PC-9 (cell line): ENCODE data around the gene PSMB9. TPM values are rescaled to one million over a fixed set of nuclear protein-coding genes. Genes with fewer than 3 reads are reported as not detected.

Experiments used
- BruUV-seq: library from RNA; stranded (reverse); fragments of 400-500 nt; replicated peaks from 2 replicates; lab custom pipeline; 2021; lab: Mats Ljungman, UMichigan
- CTCF ChIA-PET: fragments of 300-600 bp; sonication (Branson Sonifier 250); formaldehyde crosslinking; loops from one replicate; lab custom pipeline; 2022; ENCODE audit warnings: antibody characterized with exemption; lab: Charles Lee
- POLR2A ChIA-PET: fragments of 300-600 bp; sonication (Branson Sonifier 250); formaldehyde crosslinking; loops from one replicate; lab custom pipeline; 2022; ENCODE audit warnings: antibody characterized with exemption; ENCODE audit not compliant: unreplicated experiment; lab: Charles Lee
- DNase-seq, 2 experiments: peaks; one replicate each; pipeline versions ENCODE4 v3.0.0 to v3.0.0-alpha.2; 2015 to 2022; ENCODE audit warnings: mixed read lengths in 1 of 2
- H2AFZ ChIP-seq: fragments of 200-600 bp; sonication (generic); 2 replicates; pipeline ENCODE4 v1.8.1; 2017; ENCODE audit warnings: antibody characterized with exemption
- H3F3A ChIP-seq: fragments of 200-600 bp; sonication (generic); 2 replicates; pipeline ENCODE4 v1.8.1; 2017; ENCODE audit warnings: antibody characterized with exemption, mild to moderate bottlenecking, low read depth; ENCODE audit not compliant: insufficient read depth
- H3K27ac ChIP-seq: fragments of 200-600 bp; sonication (generic); 2 replicates; pipeline ENCODE4 v1.6.1; 2016; ENCODE audit warnings: mixed run types
- H3K27me3 ChIP-seq: fragments of 200-600 bp; sonication (generic); 2 replicates; pipeline ENCODE4 v1.6.1; 2016; ENCODE audit warnings: low read depth, mixed run types; ENCODE audit not compliant: insufficient read depth
- H3K36me3 ChIP-seq: fragments of 200-600 bp; sonication (generic); 2 replicates; pipeline ENCODE4 v1.6.1; 2016; ENCODE audit warnings: low read depth, mixed run types
- H3K4me1 ChIP-seq: fragments of 200-600 bp; sonication (generic); replicated peaks from 2 replicates; pipeline ENCODE4 v1.6.1; 2016; ENCODE audit warnings: mixed run types; ENCODE audit not compliant: insufficient read depth
- H3K4me2 ChIP-seq: fragments of 200-600 bp; sonication (generic); 2 replicates; pipeline ENCODE4 v1.6.1; 2017; ENCODE audit warnings: mixed run types
- H3K4me3 ChIP-seq: fragments of 200-600 bp; sonication (generic); 2 replicates; pipeline ENCODE4 v1.6.1; 2016; ENCODE audit warnings: mixed run types
- H3K79me2 ChIP-seq: fragments of 200-600 bp; sonication (generic); 2 replicates; pipeline ENCODE4 v1.6.1; 2017; ENCODE audit warnings: low read depth, mixed run types
- H3K9me2 ChIP-seq: fragments of 200-600 bp; sonication (generic); 2 replicates; pipeline ENCODE4 v1.8.1; 2017; ENCODE audit warnings: mild to moderate bottlenecking; ENCODE audit not compliant: insufficient read depth
- H3K9me3 ChIP-seq: fragments of 200-600 bp; sonication (generic); 2 replicates; pipeline ENCODE4 v1.8.1; 2016; ENCODE audit warnings: low read depth; ENCODE audit not compliant: insufficient read depth
- H4K20me1 ChIP-seq: fragments of 200-600 bp; sonication (generic); 2 replicates; pipeline ENCODE4 v1.8.1; 2017; ENCODE audit not compliant: insufficient read depth
- CTCF ChIP-seq: fragments of 200-600 bp; sonication (generic); conservative IDR thresholded peaks from 2 replicates; pipeline ENCODE4 v1.6.1; 2017; ENCODE audit warnings: mixed run types, antibody characterized with exemption, mild to moderate bottlenecking, moderate library complexity
- EZH2 ChIP-seq: fragments of 200-600 bp; sonication (generic); IDR thresholded peaks from 2 replicates; pipeline ENCODE4 v1.8.0; 2017; ENCODE audit warnings: antibody characterized with exemption, low read depth
- intact Hi-C: fragments of 100-400 bp; cut with micrococcal nuclease; formaldehyde crosslinking; loops from one replicate; pipeline ENCODE4 v1.10.0; 2022; ENCODE audit not compliant: unreplicated experiment
- total RNA-seq: library from RNA; stranded (reverse); gene quantifications from 2 replicates; pipeline ENCODE4 v1.2.3, GENCODE V29; 2021

Gene PSMB9
- total RNA-seq, 1 experiment from 2014 or later: 37.6 TPM

- H3K9me2 ChIP-seq: no peaks in the 10 kb centered on the region
- intact Hi-C loops: loop anchor here (2.0 kb wide), 1 partner anchor 145 kb away; no protein-coding TSS in a partner anchor
- peaks cover 14% of the 10 kb centered on the region for H3K4me1 ChIP-seq
- no peak overlapping the region for H3K27ac ChIP-seq
- ChIA-PET POLR2A (interaction anchor here (0.6 kb wide), 1 partner anchor 66 kb away, joined by 3 read pairs; no protein-coding TSS in a partner anchor), CTCF (interaction anchor here (0.5 to 2.7 kb wide), 9 partner anchors 11 to 333 kb away, joined by 3 to 49 read pairs (median 5); partner anchors contain the start of genes PSMB9 and TAP1)
- H3K4me2 ChIP-seq: no peak overlapping the region
- no peak for DNase-seq
- H3K27me3 ChIP-seq: no peaks in the 10 kb centered on the region
- no peaks in the 10 kb centered on the region for H3K9me3 ChIP-seq
- H3K36me3 ChIP-seq: no peaks in the 10 kb centered on the region
- 0 out of 2 replicates have a peak, but pooled peaks cover 9% of the 10 kb centered on the region for H3F3A ChIP-seq
- H4K20me1 ChIP-seq: no peaks in the 10 kb centered on the region
- no peaks in the 10 kb centered on the region for H3K79me2 ChIP-seq
- no peak overlapping the region for H2AFZ ChIP-seq
- BruUV-seq: no TSS peak
- no peak for TF ChIP-seq EZH2
- no peak for TF ChIP-seq CTCF
- H3K4me3 ChIP-seq: no peak overlapping the region
Observed at GRCh38 chr6:32839356-32839755, 14.6 kb upstream of the PSMB9 start.

GRCh38 chr6:32840604-32841246 lies 13.3 kb upstream of the PSMB9 start:
- H2AFZ ChIP-seq: no peak overlapping the region
- intact Hi-C loops: loop anchor here (10.0 kb wide), 1 partner anchor 864 kb away; no protein-coding TSS in a partner anchor
- no peaks in the 10 kb centered on the region for H3K27me3 ChIP-seq
- no peaks in the 10 kb centered on the region for H3K9me3 ChIP-seq
- no TSS peak for BruUV-seq
- H3K4me2 ChIP-seq: no peak overlapping the region
- H3K36me3 ChIP-seq: no peaks in the 10 kb centered on the region
- no peak overlapping the region for H3K4me3 ChIP-seq
- ChIA-PET POLR2A (no interaction called here), CTCF (interaction anchor here (1.0 kb wide), 1 partner anchor 13 kb away, joined by 4 read pairs; the partner anchor contains the start of genes PSMB9 and TAP1)
- H3K27ac ChIP-seq: no peak overlapping the region
- no peaks in the 10 kb centered on the region for H3K79me2 ChIP-seq
- no peaks in the 10 kb centered on the region for H3K9me2 ChIP-seq
- 0 out of 2 replicates have a peak, but pooled peaks cover 9% of the 10 kb centered on the region for H3F3A ChIP-seq
- H4K20me1 ChIP-seq: no peaks in the 10 kb centered on the region
- TF ChIP-seq CTCF (no peak), EZH2 (no peak)
- no peak for DNase-seq
- peaks cover 14% of the 10 kb centered on the region for H3K4me1 ChIP-seq

- CTCF ChIA-PET: interaction anchor here (1.5 kb wide), 1 partner anchor 26 kb away, joined by 4 read pairs; no protein-coding TSS in a partner anchor
- Histone ChIP-seq H3K4me3 (no peak overlapping the region), H3K9me3 (no peaks in the 10 kb centered on the region), H3K4me2 (no peak overlapping the region), H3K36me3 (no peaks in the 10 kb centered on the region), H2AFZ (no peak overlapping the region), H3K9me2 (no peaks in the 10 kb centered on the region), H3K4me1 (peaks cover 10% of the 10 kb centered on the region), H3F3A (0 out of 2 replicates have a peak, but pooled peaks cover 9% of the 10 kb centered on the region), H3K79me2 (no peaks in the 10 kb centered on the region), H3K27ac (no peak overlapping the region), H3K27me3 (no peaks in the 10 kb centered on the region), H4K20me1 (no peaks in the 10 kb centered on the region)
- TF ChIP-seq CTCF: no peak
- TF ChIP-seq EZH2: no peak
- POLR2A ChIA-PET: no interaction called here
- intact Hi-C loops: loop anchor here (10.0 kb wide), 1 partner anchor 863 kb away; no protein-coding TSS in a partner anchor
- DNase-seq: no peak
- BruUV-seq: no TSS peak
Observed at GRCh38 chr6:32842021-32842650, 11.9 kb upstream of the PSMB9 start.
